GM12873 (cell line): ENCODE results near the gene VAV2.

Experiments used
- CTCF ChIP-seq: IDR thresholded peaks from 2 replicates; pipeline ENCODE4 v1.5.1; 2012; ENCODE audit warnings: low read depth, mild to moderate bottlenecking, moderate library complexity, low read length, control low read depth; ENCODE audit not compliant: insufficient read depth; ENCODE audit errors: missing control alignments

Gene VAV2

DNA sequence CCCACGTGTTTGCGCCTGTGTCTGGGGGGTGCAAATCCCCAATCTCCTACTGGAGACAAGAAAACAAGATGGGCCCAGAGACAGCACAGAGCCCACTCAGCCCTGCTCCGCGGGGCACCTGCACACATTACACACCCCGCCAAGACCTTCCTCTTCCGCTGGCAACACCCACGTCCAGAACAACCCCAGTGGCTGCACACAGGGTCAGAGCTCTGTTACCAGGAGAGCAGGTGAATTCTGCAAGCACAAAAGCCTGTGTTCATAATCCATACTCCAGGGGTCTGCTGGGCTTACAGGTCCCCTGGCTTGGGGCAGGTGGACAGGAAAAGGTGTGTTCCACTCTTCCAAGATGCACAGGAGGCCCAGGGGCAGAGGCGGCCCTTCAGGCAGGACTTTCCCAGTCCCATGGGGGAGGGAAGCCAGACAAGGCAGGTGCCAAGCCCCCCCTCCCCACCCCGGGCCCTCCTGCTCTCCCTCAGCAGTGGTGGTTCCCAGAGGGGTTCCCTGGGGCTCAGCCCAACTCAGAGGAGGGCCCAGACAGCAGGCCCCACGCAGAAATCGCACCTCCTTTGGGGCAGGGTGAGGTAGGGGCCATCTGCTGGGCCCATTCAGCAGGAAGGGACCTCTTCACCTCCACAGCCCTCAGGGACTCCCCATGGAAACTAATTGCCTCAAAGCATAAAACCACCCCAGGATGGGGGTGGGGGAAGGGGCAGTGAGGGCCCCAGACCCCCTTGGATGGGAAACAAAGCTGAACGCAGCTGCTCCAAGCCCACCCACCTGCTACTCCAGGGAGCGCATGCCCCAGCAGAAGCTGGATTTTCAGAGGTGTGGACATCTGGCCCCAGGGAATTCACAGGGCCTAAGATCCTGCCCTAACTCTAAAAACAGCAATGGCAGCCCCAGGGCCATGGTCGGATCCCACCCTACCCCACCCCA is 105.3 kb downstream of the VAV2 start:
- TF ChIP-seq CTCF: no peak

- TF ChIP-seq CTCF: no peak
Measured at GRCh38 chr9:133884907-133885744, 107.0 kb downstream of the VAV2 start.

- no peak for TF ChIP-seq CTCF
Measured at GRCh38 chr9:133882849-133883755, 109.0 kb downstream of the VAV2 start.

GRCh38 chr9:133881671-133882381 is 110.3 kb downstream of the VAV2 start:
- TF ChIP-seq CTCF: no peak

DNA sequence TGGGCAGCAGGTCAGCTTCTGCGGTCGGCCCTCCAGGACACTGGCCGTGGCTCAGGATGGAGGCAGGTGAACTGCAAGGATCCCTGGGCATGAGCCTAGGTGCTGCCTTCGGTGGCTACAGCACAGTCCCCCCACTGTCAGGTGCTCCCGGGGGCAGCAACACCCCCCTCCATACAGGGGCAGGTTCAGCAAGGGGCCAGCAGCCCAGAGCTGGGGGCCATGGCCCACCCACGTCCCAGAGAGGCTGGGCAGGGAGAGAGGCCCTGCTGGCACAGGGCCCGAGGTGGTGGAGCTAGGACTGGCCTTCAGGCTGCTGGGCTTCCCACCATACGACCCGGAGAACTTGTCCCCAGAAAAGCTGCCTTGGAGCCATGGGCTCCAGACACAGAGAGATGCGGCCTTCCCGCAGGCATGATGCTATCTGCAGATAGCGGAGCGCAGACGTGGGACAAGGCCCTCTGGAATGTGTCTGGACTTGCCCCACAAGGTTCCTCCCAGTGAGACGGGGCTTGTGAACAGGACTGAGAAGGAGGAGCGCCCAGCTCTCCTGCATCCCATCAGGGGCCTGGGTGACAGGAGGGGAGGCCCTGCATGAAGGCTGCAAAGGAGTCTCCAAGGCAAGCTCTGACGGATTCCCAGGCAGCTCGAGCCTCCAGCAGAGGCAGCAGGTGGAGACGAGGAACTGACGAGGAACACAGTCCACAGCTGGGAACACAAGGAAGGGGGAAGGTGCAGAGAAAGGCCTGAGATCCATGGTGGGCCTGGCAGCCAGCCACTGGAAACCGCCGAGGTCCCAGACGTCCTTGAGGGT is 111.1 kb downstream of the VAV2 start:
- TF ChIP-seq CTCF: no peak

DNA sequence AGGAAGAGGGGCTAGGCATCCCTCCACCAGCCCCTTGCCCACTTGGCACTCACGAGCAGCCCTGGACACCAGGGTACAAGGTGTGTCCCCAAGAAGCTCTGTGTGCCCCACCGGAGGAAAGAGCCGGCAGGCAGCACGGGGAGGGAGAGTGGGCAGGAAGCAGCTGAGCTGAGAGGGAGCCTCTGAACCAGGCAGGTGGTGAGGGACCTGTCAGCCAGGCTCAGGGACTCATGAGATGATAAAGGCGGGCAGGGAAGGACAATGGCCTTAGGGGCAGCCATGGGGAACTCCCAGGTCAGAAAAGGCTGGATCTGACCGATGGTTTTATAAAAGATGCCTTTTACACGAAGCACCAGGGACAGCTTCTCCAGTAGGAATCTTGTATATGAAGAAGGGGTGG is 112.0 kb downstream of the VAV2 start:
- TF ChIP-seq CTCF: no peak
